RWPE2 (cell line): ENCODE data around the gene CPNE6.
A peak's percentile ranks its signal among the peaks of the same experiment; 100 is the strongest.

Experiments used
- ATAC-seq: fragments of 200-7000 bp; cut with Tn5 transposase; 3 replicates; pipeline ENCODE4 v1.9.1; 2021; ENCODE audit warnings: low read depth
- DNase-seq: peaks from one replicate; pipeline ENCODE4 v3.0.0-alpha.2; 2020; ENCODE audit warnings: low spot score
- H3K27ac ChIP-seq: fragments of 450-650 bp; 2 replicates; pipeline ENCODE4 v1.5.1; 2017; ENCODE audit warnings: mild to moderate bottlenecking; ENCODE audit not compliant: poor library complexity, severe bottlenecking
- H3K27me3 ChIP-seq: fragments of 250-450 bp; sonication (Bioruptor Pico); 2 replicates; pipeline ENCODE4 v1.5.1; 2021; ENCODE audit warnings: mild to moderate bottlenecking, moderate library complexity; ENCODE audit not compliant: insufficient read depth, poor library complexity, severe bottlenecking
- H3K36me3 ChIP-seq: fragments of 250-450 bp; sonication (Bioruptor Pico); 2 replicates; pipeline ENCODE4 v1.5.1; 2020; ENCODE audit warnings: low read depth, mild to moderate bottlenecking, moderate library complexity
- H3K4me1 ChIP-seq: fragments of 250-450 bp; sonication (Bioruptor Pico); 2 replicates; pipeline ENCODE4 v1.5.1; 2021; ENCODE audit warnings: mild to moderate bottlenecking, moderate library complexity; ENCODE audit not compliant: insufficient read depth, poor library complexity, severe bottlenecking
- H3K4me3 ChIP-seq: fragments of 250-450 bp; sonication (Bioruptor Pico); 2 replicates; pipeline ENCODE4 v1.5.1; 2021; ENCODE audit warnings: mild to moderate bottlenecking, moderate library complexity; ENCODE audit not compliant: severe bottlenecking
- H3K9me3 ChIP-seq: fragments of 250-450 bp; sonication (Bioruptor Pico); 2 replicates; pipeline ENCODE4 v1.5.1; 2021; ENCODE audit warnings: mild to moderate bottlenecking, moderate library complexity; ENCODE audit not compliant: severe bottlenecking
- CTCF ChIP-seq: fragments of 450-650 bp; IDR thresholded peaks from one replicate; pipeline ENCODE4 v1.5.1; 2017; ENCODE audit warnings: mild to moderate bottlenecking, moderate library complexity; ENCODE audit not compliant: poor library complexity, severe bottlenecking

CPNE6 gene

GRCh38 chr14:24092110-24092504 lies 20.7 kb downstream of the CPNE6 start:
- Histone ChIP-seq H3K36me3 (peaks cover 20% of the 10 kb centered on the region), H3K4me1 (peaks cover 15% of the 10 kb centered on the region)

GRCh38 chr14:24092505-24093206 lies 21.3 kb downstream of the CPNE6 start:
- Histone ChIP-seq H3K36me3 (peaks cover 21% of the 10 kb centered on the region), H3K27me3 (no peaks in the 10 kb centered on the region), H3K4me3 (no peak overlapping the region), H3K9me3 (no peaks in the 10 kb centered on the region), H3K4me1 (peaks cover 15% of the 10 kb centered on the region), H3K27ac (no peak overlapping the region)
- no peak for DNase-seq
- no peak for TF ChIP-seq CTCF
- ATAC-seq: no peak

More at GRCh38 chr14:24092110-24092504, 20.7 kb downstream of the CPNE6 start:
- Histone ChIP-seq H3K9me3 (no peaks in the 10 kb centered on the region), H3K27ac (no peak overlapping the region), H3K4me3 (no peak overlapping the region), H3K27me3 (no peaks in the 10 kb centered on the region)
- no peak for ATAC-seq
- DNase-seq: no peak
- no peak for TF ChIP-seq CTCF

- TF ChIP-seq CTCF: no peak
- peak overlapping the region; percentile 55 for H3K27ac ChIP-seq
- H3K4me3 ChIP-seq: no peak overlapping the region
- peaks cover 28% of the 10 kb centered on the region for H3K36me3 ChIP-seq
- DNase-seq (no peak), ATAC-seq (no peak)
- no peaks in the 10 kb centered on the region for H3K9me3 ChIP-seq
- peaks cover 15% of the 10 kb centered on the region for H3K4me1 ChIP-seq
- H3K27me3 ChIP-seq: no peaks in the 10 kb centered on the region
Measured at GRCh38 chr14:24093207-24093900, 22.0 kb downstream of the CPNE6 start.

GRCh38 chr14:24093901-24094840 lies 22.8 kb downstream of the CPNE6 start, which contains the start of gene PCK2:
Gene PCK2 (plus strand): TSS chr14:24094311. CDS start chr14:24094406, 95 bp downstream.
- DNase-seq (peak; percentile 99), ATAC-seq (peak; percentile 91)
- Histone ChIP-seq H3K27me3 (no peaks in the 10 kb centered on the region), H3K27ac (peak within 1 kb of the TSS; percentile 55), H3K4me1 (peaks cover 15% of the 10 kb centered on the region), H3K36me3 (peaks cover 36% of the 10 kb centered on the region), H3K9me3 (no peaks in the 10 kb centered on the region), H3K4me3 (peak within 1 kb of the TSS; percentile 88)
- no peak for TF ChIP-seq CTCF
